Fibroblast of lung (primary cell): ENCODE results near the gene SPINT2. TPM values are rescaled to one million over a fixed set of nuclear protein-coding genes. Genes with fewer than 3 reads are reported as not detected.

Experiments
- DNase-seq, 2 donors: peaks; one replicate each; pipeline versions ENCODE4 v3.0.0 to v3.0.0-alpha.2; 2010; ENCODE audit warnings: low read depth in 2 of 2
- H2AFZ ChIP-seq: 2 replicates; pipeline ENCODE4 v1.5.1; 2012; ENCODE audit warnings: low read length, control low read depth, inconsistent platforms
- H3K27ac ChIP-seq: 2 replicates; pipeline ENCODE4 v1.5.1; 2011; ENCODE audit warnings: low read length, control low read depth; ENCODE audit not compliant: insufficient read depth
- H3K27me3 ChIP-seq: 2 replicates; pipeline ENCODE4 v1.5.1; 2011; ENCODE audit warnings: mild to moderate bottlenecking, low read length; ENCODE audit not compliant: control insufficient read depth, insufficient read depth
- H3K36me3 ChIP-seq: 2 replicates; pipeline ENCODE4 v1.5.1; 2011; ENCODE audit warnings: low read length; ENCODE audit not compliant: control insufficient read depth, insufficient read depth
- H3K4me1 ChIP-seq: 2 replicates; pipeline ENCODE4 v1.5.1; 2011; ENCODE audit warnings: low read length; ENCODE audit not compliant: control insufficient read depth, insufficient read depth; ENCODE audit errors: extremely low read depth
- H3K4me2 ChIP-seq: 2 replicates; pipeline ENCODE4 v1.5.1; 2011; ENCODE audit warnings: low read length, control low read depth; ENCODE audit not compliant: insufficient read depth; ENCODE audit errors: extremely low read depth
- H3K4me3 ChIP-seq, 4 experiments: fragments of 200-600 bp in 1 of 4; sonication (generic) in 1 of 4; replicated peaks in 1 of 4; 2 replicates each; pipeline ENCODE4 v1.5.1; 2011 to 2016; ENCODE audit warnings: low read length in 4 of 4, low read depth in 3 of 4, mild to moderate bottlenecking in 3 of 4, control low read depth in 2 of 4, inconsistent platforms in 1 of 4, mixed read lengths in 1 of 4; ENCODE audit not compliant: insufficient read depth in 1 of 4; ENCODE audit errors: control extremely low read depth in 1 of 4
- H3K79me2 ChIP-seq: 2 replicates; pipeline ENCODE4 v1.5.1; 2012; ENCODE audit warnings: mild to moderate bottlenecking, low read length, inconsistent platforms; ENCODE audit not compliant: control insufficient read depth, insufficient read depth
- H3K9ac ChIP-seq: 2 replicates; pipeline ENCODE4 v1.5.1; 2011; ENCODE audit warnings: mild to moderate bottlenecking, low read length, control low read depth; ENCODE audit not compliant: insufficient read depth
- H3K9me3 ChIP-seq: 2 replicates; pipeline ENCODE4 v1.5.1; 2012; ENCODE audit warnings: low read depth, low read length; ENCODE audit not compliant: control insufficient read depth, insufficient read depth
- H4K20me1 ChIP-seq: 2 replicates; pipeline ENCODE4 v1.5.1; 2011; ENCODE audit warnings: low read length; ENCODE audit not compliant: control insufficient read depth, insufficient read depth; ENCODE audit errors: extremely low read depth
- EZH2 ChIP-seq: IDR thresholded peaks from 2 replicates; pipeline ENCODE4 v1.5.1; 2012; ENCODE audit warnings: low read length, control low read depth, mild to moderate bottlenecking; ENCODE audit errors: missing control alignments
- polyA plus RNA-seq, 2 donors: library from polyadenylated mRNA; depleted of rRNA in 1 of 2; stranded (reverse) in 1 of 2; unstranded in 1 of 2; fragments of >200 nt; gene quantifications; 2 replicates each; pipeline ENCODE4 v1.2.1, GENCODE V29; 2011 to 2012; ENCODE audit warnings: missing spikeins in 1 of 2
- total RNA-seq: library from RNA; depleted of rRNA; stranded (reverse); fragments of >200 nt; gene quantifications from 2 replicates; pipeline ENCODE4 v1.2.1, GENCODE V29; 2014
- TF ChIP-seq, protein P1 (sequence below), 2 donors: IDR thresholded peaks in 1 of 2; conservative IDR thresholded peaks in 1 of 2; 1 replicate in 1 of 2; 2 replicates in 1 of 2; pipeline ENCODE4 v1.5.1; 2011 to 2012; ENCODE audit warnings: low read length in 2 of 2, control low read depth in 1 of 2, inconsistent platforms in 1 of 2, low read depth in 1 of 2, mild to moderate bottlenecking in 1 of 2

The SPINT2 gene
- total and polyA plus RNA-seq, 2 donors (not counting 1 experiment from before 2014, with no cell fraction given) = 4.5 to 4.6 TPM

DNA sequence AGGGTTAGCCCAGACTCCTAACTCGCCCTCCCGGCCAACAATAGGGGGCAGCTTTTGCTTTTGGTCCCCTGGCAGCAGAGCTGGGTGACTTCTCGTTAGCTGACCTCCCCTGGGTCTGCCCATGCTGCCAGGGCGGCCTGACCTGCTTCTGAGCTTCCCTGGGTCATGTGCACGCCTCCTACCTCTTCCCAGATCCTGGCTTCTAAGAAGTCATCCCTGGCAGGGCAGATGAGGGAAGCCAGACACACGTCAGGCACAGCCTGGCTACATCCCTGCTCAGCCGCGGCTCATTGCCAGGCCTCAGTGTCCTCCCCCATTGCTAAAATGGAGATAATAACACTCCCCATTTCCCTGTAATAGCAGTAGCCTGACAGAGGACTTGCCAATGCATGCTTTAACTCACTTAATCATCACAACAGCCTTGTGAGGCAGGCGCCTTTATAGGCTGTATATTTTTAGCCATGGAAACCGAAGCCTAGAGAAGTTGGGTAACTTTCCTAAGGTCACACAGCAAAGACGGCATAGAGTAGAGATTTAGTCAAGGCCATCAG lies 57.3 kb downstream of the SPINT2 start:
- no peaks in the 10 kb centered on the region for H3K27me3 ChIP-seq
- H3K36me3 ChIP-seq = peaks cover 5% of the 10 kb centered on the region
- peak overlapping the region; percentile 40 for H3K9ac ChIP-seq
- TF ChIP-seq, protein P1, sequence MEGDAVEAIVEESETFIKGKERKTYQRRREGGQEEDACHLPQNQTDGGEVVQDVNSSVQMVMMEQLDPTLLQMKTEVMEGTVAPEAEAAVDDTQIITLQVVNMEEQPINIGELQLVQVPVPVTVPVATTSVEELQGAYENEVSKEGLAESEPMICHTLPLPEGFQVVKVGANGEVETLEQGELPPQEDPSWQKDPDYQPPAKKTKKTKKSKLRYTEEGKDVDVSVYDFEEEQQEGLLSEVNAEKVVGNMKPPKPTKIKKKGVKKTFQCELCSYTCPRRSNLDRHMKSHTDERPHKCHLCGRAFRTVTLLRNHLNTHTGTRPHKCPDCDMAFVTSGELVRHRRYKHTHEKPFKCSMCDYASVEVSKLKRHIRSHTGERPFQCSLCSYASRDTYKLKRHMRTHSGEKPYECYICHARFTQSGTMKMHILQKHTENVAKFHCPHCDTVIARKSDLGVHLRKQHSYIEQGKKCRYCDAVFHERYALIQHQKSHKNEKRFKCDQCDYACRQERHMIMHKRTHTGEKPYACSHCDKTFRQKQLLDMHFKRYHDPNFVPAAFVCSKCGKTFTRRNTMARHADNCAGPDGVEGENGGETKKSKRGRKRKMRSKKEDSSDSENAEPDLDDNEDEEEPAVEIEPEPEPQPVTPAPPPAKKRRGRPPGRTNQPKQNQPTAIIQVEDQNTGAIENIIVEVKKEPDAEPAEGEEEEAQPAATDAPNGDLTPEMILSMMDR (conservative IDR thresholded peaks at IDR 0.05 in 1 of 2, IDR thresholded peaks at IDR 0.05 in 1 of 2; ENCODE audit: low read depth in 1 of 2, low read length in 2 of 2) = no peak
- TF ChIP-seq EZH2 = no peak
- H3K9me3 ChIP-seq = no peaks in the 10 kb centered on the region
- peak; percentile 25 to 46 for DNase-seq
- peak overlapping the region; percentile 40 for H3K27ac ChIP-seq
- H2AFZ ChIP-seq = no peak overlapping the region
- no peaks in the 10 kb centered on the region for H4K20me1 ChIP-seq
- peaks cover 12% of the 10 kb centered on the region for H3K4me1 ChIP-seq
- H3K4me3 ChIP-seq = peak overlapping the region in 3 of 4 experiments; percentile 3 to 71 (median 18)
- peak overlapping the region; percentile 49 for H3K4me2 ChIP-seq
- peaks cover 26% of the 10 kb centered on the region for H3K79me2 ChIP-seq

DNA sequence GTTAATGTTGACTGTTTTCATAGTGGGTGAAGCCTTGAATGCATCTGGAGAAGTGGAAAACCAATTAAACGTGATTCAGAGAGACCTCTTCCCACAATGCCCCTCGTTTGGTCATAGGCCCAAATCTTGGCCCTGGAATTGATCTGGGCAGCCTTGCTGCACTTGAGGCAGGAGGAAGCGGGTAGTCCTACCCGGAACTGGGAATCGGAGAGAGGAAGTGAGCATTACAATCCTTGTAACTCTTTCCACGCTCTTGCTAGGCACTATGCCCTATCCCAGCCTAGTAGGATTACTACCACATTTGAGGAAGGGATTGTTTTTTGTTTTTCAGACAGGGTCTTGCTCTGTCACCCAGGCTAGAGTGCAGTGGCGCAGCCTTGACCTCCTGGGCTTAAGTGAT lies 58.9 kb downstream of the SPINT2 start:
- H3K4me1 ChIP-seq = peaks cover 12% of the 10 kb centered on the region
- no peaks in the 10 kb centered on the region for H3K27me3 ChIP-seq
- TF ChIP-seq, protein P1 (conservative IDR thresholded peaks at IDR 0.05 in 1 of 2, IDR thresholded peaks at IDR 0.05 in 1 of 2; ENCODE audit: low read depth in 1 of 2, low read length in 2 of 2) = no peak
- no peak for TF ChIP-seq EZH2
- no peak overlapping the region for H2AFZ ChIP-seq
- H3K36me3 ChIP-seq = peaks cover 9% of the 10 kb centered on the region
- H3K9ac ChIP-seq = no peak overlapping the region
- no peaks in the 10 kb centered on the region for H4K20me1 ChIP-seq
- no peak overlapping the region for H3K4me2 ChIP-seq
- H3K4me3 ChIP-seq = no peak overlapping the region
- no peaks in the 10 kb centered on the region for H3K9me3 ChIP-seq
- H3K27ac ChIP-seq = no peak overlapping the region
- H3K79me2 ChIP-seq = peaks cover 26% of the 10 kb centered on the region
- DNase-seq = no peak

DNA sequence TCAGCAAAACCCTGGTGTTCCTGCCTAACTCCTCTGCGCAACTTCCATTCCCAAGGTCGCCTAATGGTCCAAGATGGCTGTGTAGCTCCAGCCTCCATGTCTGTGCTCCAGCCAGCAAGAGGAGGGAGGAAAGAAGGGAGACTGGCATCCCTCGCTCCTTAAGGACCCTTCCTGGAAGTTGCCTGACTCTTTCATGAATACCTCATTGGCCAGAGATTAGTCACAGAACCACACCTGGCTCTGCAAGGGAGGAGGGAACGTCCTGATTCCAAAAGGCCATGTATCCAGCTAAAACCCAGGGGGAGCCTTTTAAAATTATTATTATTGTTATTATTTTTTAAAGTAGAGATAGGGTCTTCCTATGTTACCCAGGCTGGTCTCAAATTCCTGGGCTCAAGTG lies 60.1 kb downstream of the SPINT2 start:
- no peak overlapping the region for H2AFZ ChIP-seq
- H3K4me2 ChIP-seq = no peak overlapping the region
- no peak for DNase-seq
- no peak overlapping the region for H3K4me3 ChIP-seq
- peaks cover 9% of the 10 kb centered on the region for H3K36me3 ChIP-seq
- H3K9ac ChIP-seq = no peak overlapping the region
- no peak overlapping the region for H3K27ac ChIP-seq
- no peak for TF ChIP-seq EZH2
- TF ChIP-seq, protein P1 (conservative IDR thresholded peaks at IDR 0.05 in 1 of 2, IDR thresholded peaks at IDR 0.05 in 1 of 2; ENCODE audit: low read depth in 1 of 2, low read length in 2 of 2) = no peak
- no peaks in the 10 kb centered on the region for H4K20me1 ChIP-seq
- peaks cover 26% of the 10 kb centered on the region for H3K79me2 ChIP-seq
- H3K9me3 ChIP-seq = no peaks in the 10 kb centered on the region
- H3K27me3 ChIP-seq = no peaks in the 10 kb centered on the region
- H3K4me1 ChIP-seq = peaks cover 5% of the 10 kb centered on the region
